K562 treated with DMSO at 1 percent for 24 hours (cell line): ENCODE results near the gene TRANK1. TPM values are rescaled to one million over a fixed set of nuclear protein-coding genes. Genes with fewer than 3 reads are reported as not detected.

Experiments used
- total RNA-seq: library from RNA; unstranded; fragments of 300-600 nt; gene quantifications from 2 replicates; pipeline ENCODE4 v1.2.3, GENCODE V29; 2022; ENCODE audit warnings: low read depth; ENCODE audit not compliant: insufficient read depth

The TRANK1 gene
- 6.6 and 11.0 TPM in 2 replicates for total RNA-seq

DNA sequence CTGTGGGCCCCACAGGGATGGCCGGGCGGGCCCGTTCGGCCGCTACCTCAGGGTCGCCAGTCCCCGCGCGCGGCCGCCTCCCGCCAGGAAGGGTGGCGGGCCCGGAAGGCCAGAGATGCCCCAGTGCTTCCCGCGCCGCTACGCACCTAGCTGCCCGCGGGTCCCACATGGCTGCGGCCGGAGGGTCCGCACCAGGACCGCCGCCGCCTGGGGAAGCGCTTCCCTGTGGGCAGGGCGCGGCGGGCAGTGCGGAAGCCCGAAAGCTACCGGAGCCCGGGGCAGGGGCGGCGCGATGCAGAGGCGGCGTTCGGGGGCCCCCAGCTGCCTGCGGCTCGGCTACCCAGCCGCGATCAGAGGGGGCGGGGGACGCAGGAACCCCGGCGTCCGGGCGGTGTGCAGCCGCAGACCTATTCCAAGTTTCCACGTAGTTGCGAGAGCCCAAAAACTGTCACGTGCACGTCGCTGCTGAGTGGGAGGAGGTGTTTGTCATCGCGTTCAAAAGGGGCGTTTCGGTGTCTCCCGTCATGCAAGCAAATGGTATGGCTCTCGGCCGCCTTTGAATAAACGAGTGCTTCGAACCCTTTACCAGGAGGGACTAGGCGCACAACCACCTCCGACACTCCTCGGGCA, at the start of gene TRANK1:
Gene TRANK1 (minus strand): TSS at position 414 of the 630 bp plus-strand sequence. CDS start 245 bp downstream, at position 169.

DNA sequence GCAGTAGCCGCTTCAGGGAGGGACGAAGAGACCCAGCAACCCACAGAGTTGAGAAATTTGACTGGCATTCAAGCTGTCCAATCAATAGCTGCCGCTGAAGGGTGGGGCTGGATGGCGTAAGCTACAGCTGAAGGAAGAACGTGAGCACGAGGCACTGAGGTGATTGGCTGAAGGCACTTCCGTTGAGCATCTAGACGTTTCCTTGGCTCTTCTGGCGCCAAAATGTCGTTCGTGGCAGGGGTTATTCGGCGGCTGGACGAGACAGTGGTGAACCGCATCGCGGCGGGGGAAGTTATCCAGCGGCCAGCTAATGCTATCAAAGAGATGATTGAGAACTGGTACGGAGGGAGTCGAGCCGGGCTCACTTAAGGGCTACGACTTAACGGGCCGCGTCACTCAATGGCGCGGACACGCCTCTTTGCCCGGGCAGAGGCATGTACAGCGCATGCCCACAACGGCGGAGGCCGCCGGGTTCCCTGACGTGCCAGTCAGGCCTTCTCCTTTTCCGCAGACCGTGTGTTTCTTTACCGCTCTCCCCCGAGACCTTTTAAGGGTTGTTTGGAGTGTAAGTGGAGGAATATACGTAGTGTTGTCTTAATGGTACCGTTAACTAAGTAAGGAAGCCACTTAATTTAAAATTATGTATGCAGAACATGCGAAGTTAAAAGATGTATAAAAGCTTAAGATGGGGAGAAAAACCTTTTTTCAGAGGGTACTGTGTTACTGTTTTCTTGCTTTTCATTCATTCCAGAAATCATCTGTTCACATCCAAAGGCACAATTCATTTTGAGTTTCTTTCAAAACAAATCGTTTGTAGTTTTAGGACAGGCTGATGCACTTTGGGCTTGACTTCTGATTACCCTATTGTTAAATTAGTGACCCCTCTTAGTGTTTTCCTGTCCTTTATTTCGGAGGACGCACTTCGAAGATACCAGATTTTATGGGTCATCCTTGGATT, 48.8 kb upstream of the TRANK1 start, which contains the start of gene MLH1:
Gene MLH1 (plus strand): TSS at position 193 of the 958 bp plus-strand sequence. CDS start 30 bp downstream, at position 223.

DNA sequence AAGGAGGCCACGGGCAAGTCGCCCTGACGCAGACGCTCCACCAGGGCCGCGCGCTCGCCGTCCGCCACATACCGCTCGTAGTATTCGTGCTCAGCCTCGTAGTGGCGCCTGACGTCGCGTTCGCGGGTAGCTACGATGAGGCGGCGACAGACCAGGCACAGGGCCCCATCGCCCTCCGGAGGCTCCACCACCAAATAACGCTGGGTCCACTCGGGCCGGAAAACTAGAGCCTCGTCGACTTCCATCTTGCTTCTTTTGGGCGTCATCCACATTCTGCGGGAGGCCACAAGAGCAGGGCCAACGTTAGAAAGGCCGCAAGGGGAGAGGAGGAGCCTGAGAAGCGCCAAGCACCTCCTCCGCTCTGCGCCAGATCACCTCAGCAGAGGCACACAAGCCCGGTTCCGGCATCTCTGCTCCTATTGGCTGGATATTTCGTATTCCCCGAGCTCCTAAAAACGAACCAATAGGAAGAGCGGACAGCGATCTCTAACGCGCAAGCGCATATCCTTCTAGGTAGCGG, 48.0 kb upstream of the TRANK1 start, which contains the start of gene EPM2AIP1:
Gene EPM2AIP1 (minus strand): TSS at position 326 of the 520 bp plus-strand sequence. CDS start 54 bp downstream, at position 272.

Other genes starting within 250 kb of the TRANK1 start
- not detected in 2 replicates for gene DCLK3, start 180.5 kb downstream of the TRANK1 start, total RNA-seq
- gene EPM2AIP1, start 48.1 kb upstream of the TRANK1 start, total RNA-seq: 7.8 and 9.3 TPM in 2 replicates
- 44.4 and 48.3 TPM in 2 replicates for gene MLH1, start 48.5 kb upstream of the TRANK1 start, total RNA-seq
- 35.7 and 39.9 TPM in 2 replicates for gene LRRFIP2, start 229.5 kb upstream of the TRANK1 start, total RNA-seq